ENCODE results near the gene FRMD4B. TPM values are rescaled to one million over a fixed set of nuclear protein-coding genes. Genes with fewer than 3 reads are reported as not detected.

Gene FRMD4B
- polyA plus RNA-seq, 3 donors = 13.2 to 21.0 (median 19.6) TPM

- Mint-ChIP-seq H3K27ac (peak overlapping the region in 2 of 7 donors; percentile 29 to 69), H3K27me3 (ENCODE audit: low read depth in 3 of 3) (peaks cover 0 to 2% (median 0%) of the 10 kb centered on the region in 3 donors), H3K9me3 (peaks cover 0 to 2% (median 0%) of the 10 kb centered on the region in 7 donors), H3K36me3 (peaks cover 65 to 73% of the 10 kb centered on the region in 2 donors), H3K4me3 (no peak overlapping the region), H3K4me1 (no peaks in the 10 kb centered on the region)
- Histone ChIP-seq H3K27ac (ENCODE audit: low read depth in 1 of 2, low read length in 2 of 2) (no peak overlapping the region), H3K36me3 (replicated peaks in 1 of 2; ENCODE audit: control insufficient read depth in 1 of 2, insufficient read depth in 2 of 2, low read length in 2 of 2) (peaks cover 47 to 71% of the 10 kb centered on the region in 2 donors), H4K20me1 (ENCODE audit: insufficient read depth, low read length) (no peaks in the 10 kb centered on the region), H3K4me3 (replicated peaks in 1 of 3; ENCODE audit: low read depth in 2 of 3, low read length in 3 of 3) (no peak overlapping the region), H3K79me2 (ENCODE audit: insufficient read depth, low read length) (no peaks in the 10 kb centered on the region), H3K4me2 (replicated peaks; ENCODE audit: extremely low read depth, low read length, poor library complexity, severe bottlenecking) (no peak overlapping the region), H3K4me1 (ENCODE audit: control insufficient read depth in 1 of 2, insufficient read depth in 2 of 2, low read length in 2 of 2) (no peaks in the 10 kb centered on the region), H2AFZ (ENCODE audit: insufficient read depth, low read depth, low read length, poor library complexity, severe bottlenecking) (no peak overlapping the region), H3K9ac (ENCODE audit: insufficient read depth, low read length, poor library complexity, severe bottlenecking) (no peak overlapping the region), H3K9me3 (replicated peaks in 1 of 2; ENCODE audit: control insufficient read depth in 1 of 2, insufficient read depth in 1 of 2, low read length in 2 of 2) (no peaks in the 10 kb centered on the region), H3K27me3 (ENCODE audit: control insufficient read depth in 2 of 2, insufficient read depth in 2 of 2, low read length in 2 of 2) (no peaks in the 10 kb centered on the region)
- no peak for DNase-seq
- WGBS (ENCODE audit: insufficient coverage) = 94% methylated on average over 5 of the region's 6 CpGs
- intact Hi-C loops (cut with micrococcal nuclease) = no loop called here
- TF ChIP-seq CTCF (IDR thresholded peaks at IDR 0.05) = no peak
Measured at GRCh38 chr3:69296995-69297394, 88.9 kb downstream of the FRMD4B start.

- Histone ChIP-seq H3K36me3 (replicated peaks in 1 of 2; ENCODE audit: control insufficient read depth in 1 of 2, insufficient read depth in 2 of 2, low read length in 2 of 2) (peaks cover 37 to 53% of the 10 kb centered on the region in 2 donors), H3K79me2 (ENCODE audit: insufficient read depth, low read length) (no peaks in the 10 kb centered on the region), H3K4me1 (ENCODE audit: control insufficient read depth in 1 of 2, insufficient read depth in 2 of 2, low read length in 2 of 2) (no peaks in the 10 kb centered on the region), H3K27me3 (ENCODE audit: control insufficient read depth in 2 of 2, insufficient read depth in 2 of 2, low read length in 2 of 2) (no peaks in the 10 kb centered on the region), H4K20me1 (ENCODE audit: insufficient read depth, low read length) (no peaks in the 10 kb centered on the region), H3K27ac (ENCODE audit: low read depth in 1 of 2, low read length in 2 of 2) (no peak overlapping the region), H3K9me3 (replicated peaks in 1 of 2; ENCODE audit: control insufficient read depth in 1 of 2, insufficient read depth in 1 of 2, low read length in 2 of 2) (no peaks in the 10 kb centered on the region), H3K9ac (ENCODE audit: insufficient read depth, low read length, poor library complexity, severe bottlenecking) (no peak overlapping the region), H3K4me2 (replicated peaks; ENCODE audit: extremely low read depth, low read length, poor library complexity, severe bottlenecking) (no peak overlapping the region), H3K4me3 (replicated peaks in 1 of 3; ENCODE audit: low read depth in 2 of 3, low read length in 3 of 3) (no peak overlapping the region), H2AFZ (ENCODE audit: insufficient read depth, low read depth, low read length, poor library complexity, severe bottlenecking) (no peak overlapping the region)
- intact Hi-C loops (cut with micrococcal nuclease) = no loop called here
- H3K27me3 Mint-ChIP-seq (ENCODE audit: low read depth in 3 of 3) = peaks cover 0 to 2% (median 0%) of the 10 kb centered on the region in 3 donors
- peaks cover 66 to 71% of the 10 kb centered on the region in 2 donors for H3K36me3 Mint-ChIP-seq
- WGBS (ENCODE audit: insufficient coverage) = 100% methylated on average over 1 of the region's 4 CpGs
- no peak overlapping the region for H3K4me3 Mint-ChIP-seq
- no peak for TF ChIP-seq CTCF (IDR thresholded peaks at IDR 0.05)
- H3K9me3 Mint-ChIP-seq = peaks cover 0 to 2% (median 0%) of the 10 kb centered on the region in 7 donors
- H3K4me1 Mint-ChIP-seq = no peaks in the 10 kb centered on the region
- no peak overlapping the region for H3K27ac Mint-ChIP-seq
- no peak for DNase-seq
Measured at GRCh38 chr3:69294014-69294766, 91.7 kb downstream of the FRMD4B start.
